GM20431 (cell line): ENCODE data around the gene CREB5.

ENCODE experiments used
- in situ Hi-C: fragments of 300-500 bp; cut with MseI, MboI; formaldehyde crosslinking; loops from one replicate; pipeline ENCODE4 v1.15.0; 2020; ENCODE audit warnings: low sequenced_read_pairs; ENCODE audit not compliant: unreplicated experiment

The CREB5 gene

GRCh38 chr7:28472332-28472731 is 60.0 kb downstream of the CREB5 start:
- in situ Hi-C loops = no loop called here

GRCh38 chr7:28473571-28474281 is 61.4 kb downstream of the CREB5 start:
- in situ Hi-C loops = no loop called here

- in situ Hi-C loops = no loop called here
Observed at GRCh38 chr7:28474282-28474638, 61.9 kb downstream of the CREB5 start.

- in situ Hi-C loops = no loop called here
Observed at GRCh38 chr7:28474640-28475039, 62.3 kb downstream of the CREB5 start.

- in situ Hi-C loops = no loop called here
Observed at GRCh38 chr7:28477041-28477442, 64.7 kb downstream of the CREB5 start.

GRCh38 chr7:28478656-28479055 is 66.3 kb downstream of the CREB5 start:
- in situ Hi-C loops = no loop called here

GRCh38 chr7:28479507-28479947 is 67.2 kb downstream of the CREB5 start:
- in situ Hi-C loops = no loop called here

GRCh38 chr7:28480595-28480994 is 68.3 kb downstream of the CREB5 start:
- in situ Hi-C loops = no loop called here

- in situ Hi-C loops = no loop called here
Observed at GRCh38 chr7:28481091-28481926, 69.0 kb downstream of the CREB5 start.

GRCh38 chr7:28483112-28483511 is 70.8 kb downstream of the CREB5 start:
- in situ Hi-C loops = no loop called here

- in situ Hi-C loops = no loop called here
Observed at GRCh38 chr7:28483908-28484605, 71.7 kb downstream of the CREB5 start.

GRCh38 chr7:28484606-28484935 is 72.3 kb downstream of the CREB5 start:
- in situ Hi-C loops = no loop called here

- in situ Hi-C loops = no loop called here
Observed at GRCh38 chr7:28487487-28487886, 75.2 kb downstream of the CREB5 start.

- in situ Hi-C loops = no loop called here
Observed at GRCh38 chr7:28488061-28488791, 75.9 kb downstream of the CREB5 start.

- in situ Hi-C loops = no loop called here
Observed at GRCh38 chr7:28490831-28491230, 78.5 kb downstream of the CREB5 start.

GRCh38 chr7:28493477-28493876 is 81.2 kb downstream of the CREB5 start:
- in situ Hi-C loops = no loop called here

GRCh38 chr7:28497009-28497408 is 84.7 kb downstream of the CREB5 start:
- in situ Hi-C loops = no loop called here

- in situ Hi-C loops = no loop called here
Observed at GRCh38 chr7:28498636-28499035, 86.3 kb downstream of the CREB5 start.

GRCh38 chr7:28500138-28500537 is 87.8 kb downstream of the CREB5 start:
- in situ Hi-C loops = no loop called here

GRCh38 chr7:28502408-28502807 is 90.1 kb downstream of the CREB5 start:
- in situ Hi-C loops = no loop called here
